ENCODE measurements around the gene PDXK. TPM values are rescaled to one million over a fixed set of nuclear protein-coding genes. Genes with fewer than 3 reads are reported as not detected.

Gene PDXK
- total and polyA plus RNA-seq, 2 of the 8 experiments (the other 6 are each of a cell fraction or from before 2014, with no cell fraction given), result 78.0 to 112 TPM

DNA sequence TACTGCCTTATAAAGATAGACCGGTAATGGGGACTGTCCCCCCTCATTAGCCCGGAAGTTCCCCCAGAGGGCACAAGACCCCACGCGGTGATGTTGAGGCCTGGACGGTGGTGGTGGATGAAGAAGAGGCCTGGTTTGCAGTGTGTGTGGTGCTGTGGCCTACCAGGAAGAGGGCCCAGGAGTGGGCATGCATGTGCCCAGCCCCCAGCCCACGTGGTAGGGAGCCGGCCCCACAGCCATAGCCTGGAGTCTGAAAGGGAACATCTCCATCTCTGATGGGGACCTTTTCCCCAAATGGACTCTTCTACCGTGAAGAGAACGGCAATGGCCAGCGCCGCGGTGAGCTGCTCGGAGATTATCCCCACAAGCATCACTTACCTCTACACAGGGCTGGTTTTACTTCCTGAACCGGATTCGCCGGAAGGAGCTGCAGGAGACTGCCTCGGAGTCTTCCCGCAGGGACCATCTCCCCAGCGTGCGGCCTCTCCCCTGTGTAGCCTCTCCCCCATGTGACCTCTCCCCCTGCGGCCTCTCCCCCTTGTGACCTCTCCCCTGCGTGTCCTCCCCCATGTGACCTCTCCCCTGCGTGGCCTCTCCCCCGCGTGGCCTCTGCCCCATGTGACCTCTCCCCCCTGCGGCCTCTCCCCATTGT lies 91.0 kb downstream of the PDXK start (continued):
- TF ChIP-seq CHD1 (IDR thresholded peaks at IDR 0.05; ENCODE audit: low read depth, low read length), result no peak
- TF ChIP-seq, protein P1, sequence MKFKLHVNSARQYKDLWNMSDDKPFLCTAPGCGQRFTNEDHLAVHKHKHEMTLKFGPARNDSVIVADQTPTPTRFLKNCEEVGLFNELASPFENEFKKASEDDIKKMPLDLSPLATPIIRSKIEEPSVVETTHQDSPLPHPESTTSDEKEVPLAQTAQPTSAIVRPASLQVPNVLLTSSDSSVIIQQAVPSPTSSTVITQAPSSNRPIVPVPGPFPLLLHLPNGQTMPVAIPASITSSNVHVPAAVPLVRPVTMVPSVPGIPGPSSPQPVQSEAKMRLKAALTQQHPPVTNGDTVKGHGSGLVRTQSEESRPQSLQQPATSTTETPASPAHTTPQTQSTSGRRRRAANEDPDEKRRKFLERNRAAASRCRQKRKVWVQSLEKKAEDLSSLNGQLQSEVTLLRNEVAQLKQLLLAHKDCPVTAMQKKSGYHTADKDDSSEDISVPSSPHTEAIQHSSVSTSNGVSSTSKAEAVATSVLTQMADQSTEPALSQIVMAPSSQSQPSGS (IDR thresholded peaks at IDR 0.05; ENCODE audit: low read length), result no peak

All from H1 (cell line).